Measurements from ENCODE around the gene SPATA2.
"Not testable (repeated sequence)": the region's sequence is repeated elsewhere in the genome, so short reads cannot be mapped to it uniquely, and the experiment has no call there.

The SPATA2 gene

GRCh38 chr20:49882171-49882970 lies 33.0 kb downstream of the SPATA2 start:
- DNase-seq: no peak

GRCh38 chr20:49880724-49881445 lies 34.4 kb downstream of the SPATA2 start:
- DNase-seq: no peak

GRCh38 chr20:49880177-49880576 lies 35.2 kb downstream of the SPATA2 start:
- DNase-seq: no peak

GRCh38 chr20:49878977-49879376 lies 36.4 kb downstream of the SPATA2 start:
- no peak for DNase-seq

GRCh38 chr20:49877386-49877921 lies 37.9 kb downstream of the SPATA2 start:
- DNase-seq: no peak

- DNase-seq: no peak
These were observed 40.6 kb downstream of the SPATA2 start for GRCh38 chr20:49874696-49875095.

- DNase-seq: no peak
These were observed 43.3 kb downstream of the SPATA2 start for GRCh38 chr20:49872056-49872455.

- DNase-seq: no peak
These were observed 43.9 kb downstream of the SPATA2 start for GRCh38 chr20:49871391-49871948.

- no peak for DNase-seq
These were observed 45.1 kb downstream of the SPATA2 start for GRCh38 chr20:49870261-49870660.

GRCh38 chr20:49868964-49869363 lies 46.4 kb downstream of the SPATA2 start:
- DNase-seq: no peak

- no peak for DNase-seq
These were observed 46.8 kb downstream of the SPATA2 start for GRCh38 chr20:49868538-49868937.

GRCh38 chr20:49867453-49868215 lies 47.7 kb downstream of the SPATA2 start:
- DNase-seq: no peak

- DNase-seq: no peak
These were observed 49.3 kb downstream of the SPATA2 start for GRCh38 chr20:49866051-49866450.

GRCh38 chr20:49865559-49865958 lies 49.8 kb downstream of the SPATA2 start:
- DNase-seq: no peak

- no peak for DNase-seq
These were observed 51.7 kb downstream of the SPATA2 start for GRCh38 chr20:49863666-49864065.

GRCh38 chr20:49862607-49863200 lies 52.6 kb downstream of the SPATA2 start:
- DNase-seq: no peak

- DNase-seq: not testable (repeated sequence)
These were observed 54.1 kb downstream of the SPATA2 start for GRCh38 chr20:49861232-49861631.

GRCh38 chr20:49859807-49860206 lies 55.5 kb downstream of the SPATA2 start:
- no peak for DNase-seq

- DNase-seq: no peak
These were observed 56.3 kb downstream of the SPATA2 start for GRCh38 chr20:49859011-49859410.

- DNase-seq: no peak
These were observed 57.2 kb downstream of the SPATA2 start for GRCh38 chr20:49858076-49858585.

- no peak for DNase-seq
These were observed 58.4 kb downstream of the SPATA2 start for GRCh38 chr20:49856904-49857303.

- DNase-seq: no peak
These were observed 61.0 kb downstream of the SPATA2 start for GRCh38 chr20:49854190-49854875.
